Trophoblast cell (in vitro differentiated cells and primary cell): ENCODE measurements around the gene ALG11.

Experiments
- DNase-seq, 2 donors: peaks; one replicate each; pipeline ENCODE4 v3.0.0-alpha.2; 2016
- H2AFZ ChIP-seq: 2 replicates; pipeline ENCODE4 v1.6.1; 2013; ENCODE audit warnings: low read length, moderate library complexity, mild to moderate bottlenecking; ENCODE audit not compliant: insufficient read depth, poor library complexity
- H2AK5ac ChIP-seq: 2 replicates; pipeline ENCODE4 v1.6.1; 2013; ENCODE audit warnings: mild to moderate bottlenecking, low read length
- H2BK120ac ChIP-seq: 2 replicates; pipeline ENCODE4 v1.6.1; 2013; ENCODE audit warnings: low read length, mild to moderate bottlenecking, moderate library complexity; ENCODE audit not compliant: insufficient read depth, poor library complexity
- H2BK12ac ChIP-seq: 2 replicates; pipeline ENCODE4 v1.6.1; 2013; ENCODE audit warnings: mild to moderate bottlenecking, low read length, moderate library complexity
- H2BK5ac ChIP-seq: 2 replicates; pipeline ENCODE4 v1.6.1; 2013; ENCODE audit warnings: low read length, low read depth, moderate library complexity, mild to moderate bottlenecking; ENCODE audit not compliant: poor library complexity
- H3K14ac ChIP-seq: 2 replicates; pipeline ENCODE4 v1.6.1; 2013; ENCODE audit warnings: mild to moderate bottlenecking, low read length
- H3K18ac ChIP-seq: 2 replicates; pipeline ENCODE4 v1.6.1; 2013; ENCODE audit warnings: mild to moderate bottlenecking, low read length
- H3K23ac ChIP-seq: 2 replicates; pipeline ENCODE4 v1.6.1; 2013; ENCODE audit warnings: low read length
- H3K27ac ChIP-seq: 2 replicates; pipeline ENCODE4 v1.5.1; 2013; ENCODE audit warnings: low read depth, mild to moderate bottlenecking, inconsistent platforms, low read length, moderate library complexity
- H3K27me3 ChIP-seq: 2 replicates; pipeline ENCODE4 v1.6.1; 2013; ENCODE audit warnings: inconsistent platforms, mild to moderate bottlenecking, low read length, moderate library complexity; ENCODE audit not compliant: insufficient read depth
- H3K36me3 ChIP-seq, 2 experiments: 1 replicate in 1 of 2; 2 replicates in 1 of 2; pipeline ENCODE4 v1.6.1; 2013; ENCODE audit warnings: low read length in 2 of 2, mild to moderate bottlenecking in 2 of 2, moderate library complexity in 1 of 2; ENCODE audit not compliant: insufficient read depth in 2 of 2, control insufficient read depth in 1 of 2
- H3K4ac ChIP-seq: 2 replicates; pipeline ENCODE4 v1.6.1; 2013; ENCODE audit warnings: low read depth, mild to moderate bottlenecking, low read length, moderate library complexity
- H3K4me1 ChIP-seq, 2 experiments: 1 replicate in 1 of 2; 2 replicates in 1 of 2; pipeline ENCODE4 v1.6.1; 2013; ENCODE audit warnings: low read length in 2 of 2, mild to moderate bottlenecking in 2 of 2, moderate library complexity in 1 of 2; ENCODE audit not compliant: insufficient read depth in 2 of 2, control insufficient read depth in 1 of 2
- H3K4me2 ChIP-seq: 2 replicates; pipeline ENCODE4 v1.6.1; 2013; ENCODE audit warnings: inconsistent platforms, mild to moderate bottlenecking, low read length, moderate library complexity
- H3K4me3 ChIP-seq: 2 replicates; pipeline ENCODE4 v1.5.1; 2013; ENCODE audit warnings: mild to moderate bottlenecking, low read depth, low read length, inconsistent platforms
- H3K79me1 ChIP-seq: one replicate; pipeline ENCODE4 v1.6.1; 2013; ENCODE audit warnings: low read length
- H3K79me2 ChIP-seq: 2 replicates; pipeline ENCODE4 v1.6.1; 2013; ENCODE audit warnings: low read length, mild to moderate bottlenecking; ENCODE audit not compliant: control insufficient read depth, insufficient read depth, poor library complexity
- H3K9ac ChIP-seq: 2 replicates; pipeline ENCODE4 v1.6.1; 2013; ENCODE audit warnings: mild to moderate bottlenecking, low read length
- H3K9me3 ChIP-seq: 2 replicates; pipeline ENCODE4 v1.6.1; 2013; ENCODE audit warnings: low read depth, mild to moderate bottlenecking, control low read depth, inconsistent platforms, low read length; ENCODE audit not compliant: insufficient read depth
- H4K12ac ChIP-seq: 2 replicates; pipeline ENCODE4 v1.6.1; 2013; ENCODE audit warnings: low read depth, mild to moderate bottlenecking, low read length, moderate library complexity
- H4K8ac ChIP-seq: 2 replicates; pipeline ENCODE4 v1.6.1; 2013; ENCODE audit warnings: low read depth, mild to moderate bottlenecking, low read length, moderate library complexity
- H4K91ac ChIP-seq: one replicate; pipeline ENCODE4 v1.6.1; 2013; ENCODE audit warnings: low read depth, mild to moderate bottlenecking, low read length, moderate library complexity
- WGBS: extraction: QIAGEN DNeasy Blood & Tissue Kit; methylation state at CpG from one replicate; pipeline ENCODE4 v1.1.7; 2013; ENCODE audit warnings: missing lambda C conversion rate; ENCODE audit not compliant: insufficient read length, insufficient coverage; ENCODE audit errors: extremely low coverage; 5-methylcytosine and 5-hydroxymethylcytosine counted together

The ALG11 gene

DNA sequence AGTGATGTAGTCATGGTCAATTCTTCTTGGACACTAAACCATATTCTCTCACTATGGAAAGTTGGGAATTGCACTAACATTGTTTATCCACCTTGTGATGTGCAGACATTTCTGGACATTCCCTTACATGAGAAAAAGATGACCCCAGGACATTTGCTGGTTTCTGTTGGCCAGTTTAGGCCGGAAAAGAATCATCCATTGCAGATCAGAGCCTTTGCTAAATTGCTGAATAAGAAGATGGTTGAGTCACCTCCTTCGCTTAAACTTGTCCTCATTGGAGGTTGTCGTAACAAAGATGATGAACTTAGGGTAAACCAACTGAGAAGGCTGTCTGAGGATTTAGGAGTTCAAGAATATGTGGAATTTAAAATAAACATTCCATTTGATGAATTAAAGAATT, 12.3 kb downstream of the ALG11 start, which contains the start of gene UTP14C:
Gene UTP14C, plus strand, starts transcription at position 211 of the 400 bp plus-strand sequence. CDS start 4,114 bp downstream, outside the sequence.
- no CpG with 5 or more reads among the region's 3 CpGs for WGBS
- Histone ChIP-seq H2AFZ (no peak within 1 kb of the TSS), H4K12ac (no peak within 1 kb of the TSS)

GRCh38 chr13:52025475-52026245, 13.5 kb downstream of the ALG11 start:
- Histone ChIP-seq H3K4me1 (no peaks in the 10 kb centered on the region), H3K27me3 (no peaks in the 10 kb centered on the region), H2AK5ac (no peak overlapping the region), H3K14ac (no peak overlapping the region), H3K18ac (no peak overlapping the region), H3K4me3 (peak overlapping the region; percentile 8), H3K36me3 (peaks cover 10 to 33% of the 10 kb centered on the region in 2 experiments), H3K27ac (no peak overlapping the region), H3K9me3 (peaks cover 2% of the 10 kb centered on the region), H3K4me2 (no peak overlapping the region), H4K8ac (no peak overlapping the region), H2BK5ac (no peak overlapping the region), H3K79me1 (no peaks in the 10 kb centered on the region), H4K12ac (no peak overlapping the region), H3K9ac (no peak overlapping the region), H2BK12ac (no peak overlapping the region), H3K23ac (no peak overlapping the region), H2BK120ac (no peak overlapping the region), H4K91ac (no peak overlapping the region), H3K79me2 (no peaks in the 10 kb centered on the region), H2AFZ (no peak overlapping the region), H3K4ac (no peak overlapping the region)
- no CpG with 5 or more reads among the region's 8 CpGs for WGBS
- DNase-seq: no peak

More for the DNA sequence above, 12.3 kb downstream of the ALG11 start, which contains the start of gene UTP14C:
- no peaks in the 10 kb centered on the region for H3K79me2 ChIP-seq
- no peak within 1 kb of the TSS for H3K4me2 ChIP-seq
- no peak within 1 kb of the TSS for H3K27ac ChIP-seq
- H4K91ac ChIP-seq: no peak within 1 kb of the TSS
- no peak within 1 kb of the TSS for H3K4me3 ChIP-seq
- H2BK120ac ChIP-seq: no peak within 1 kb of the TSS
- no peaks in the 10 kb centered on the region for H3K4me1 ChIP-seq
- no peaks in the 10 kb centered on the region for H3K79me1 ChIP-seq
- H3K36me3 ChIP-seq: peaks cover 10 to 32% of the 10 kb centered on the region in 2 experiments
- no peak within 1 kb of the TSS for H3K18ac ChIP-seq
- DNase-seq: no peak
- no peak within 1 kb of the TSS for H4K8ac ChIP-seq
- H3K4ac ChIP-seq: no peak within 1 kb of the TSS
- H2AK5ac ChIP-seq: no peak within 1 kb of the TSS
- H2BK12ac ChIP-seq: no peak within 1 kb of the TSS
- no peaks in the 10 kb centered on the region for H3K27me3 ChIP-seq
- no peak within 1 kb of the TSS for H3K9ac ChIP-seq
- H3K9me3 ChIP-seq: peaks cover 2% of the 10 kb centered on the region
- H3K23ac ChIP-seq: no peak within 1 kb of the TSS
- no peak within 1 kb of the TSS for H3K14ac ChIP-seq
- H2BK5ac ChIP-seq: no peak within 1 kb of the TSS

DNA sequence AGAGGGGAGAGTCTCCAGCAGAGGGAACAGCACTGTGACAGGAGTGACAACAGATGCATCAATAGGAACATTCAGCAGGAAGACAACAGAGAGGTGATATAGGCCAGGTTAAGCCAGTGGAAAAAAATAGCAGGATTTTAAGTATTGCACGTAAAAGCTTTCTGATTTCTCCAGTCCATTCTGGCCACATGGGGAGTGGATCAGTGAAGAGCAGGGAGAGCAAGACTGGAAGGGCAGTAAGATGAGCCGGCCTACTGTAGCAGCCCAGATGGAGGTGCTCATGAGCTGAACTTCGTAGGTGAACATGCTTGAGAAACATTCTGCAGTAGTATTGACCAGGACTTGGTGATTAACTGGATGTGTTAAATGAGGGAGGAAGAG, 14.0 kb downstream of the ALG11 start:
- Histone ChIP-seq H3K27me3 (no peaks in the 10 kb centered on the region), H3K18ac (no peak overlapping the region), H3K9ac (no peak overlapping the region), H4K12ac (no peak overlapping the region), H3K9me3 (peaks cover 2% of the 10 kb centered on the region), H3K14ac (no peak overlapping the region), H2BK120ac (no peak overlapping the region), H3K4me3 (no peak overlapping the region), H4K91ac (no peak overlapping the region), H4K8ac (no peak overlapping the region), H3K4me2 (no peak overlapping the region), H3K79me1 (no peaks in the 10 kb centered on the region), H3K4ac (no peak overlapping the region), H3K4me1 (no peaks in the 10 kb centered on the region), H3K27ac (no peak overlapping the region), H3K79me2 (no peaks in the 10 kb centered on the region), H3K36me3 (peaks cover 10 to 33% of the 10 kb centered on the region in 2 experiments), H2BK12ac (no peak overlapping the region), H2BK5ac (no peak overlapping the region), H2AK5ac (no peak overlapping the region), H2AFZ (no peak overlapping the region), H3K23ac (no peak overlapping the region)
- no peak for DNase-seq
- no CpG with 5 or more reads among the region's 3 CpGs for WGBS

DNA sequence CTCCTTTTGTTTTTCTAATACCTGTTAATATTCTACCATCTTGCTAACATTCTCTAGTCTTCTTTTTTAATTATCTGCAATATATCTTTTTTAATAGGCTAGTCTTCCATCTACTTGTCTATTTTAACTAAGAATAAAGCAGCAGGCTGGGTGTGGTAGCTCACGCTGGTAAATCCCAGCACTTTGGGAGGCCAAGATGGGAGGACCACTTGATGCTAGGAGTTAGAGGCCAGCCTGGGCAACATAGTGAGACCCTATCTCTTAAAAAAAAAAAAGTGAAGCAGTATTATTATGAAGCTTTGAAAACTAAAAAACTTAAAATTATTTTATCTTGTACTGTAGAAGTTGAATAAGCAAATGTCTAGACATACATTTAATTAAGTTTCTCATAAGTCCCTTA, 15.6 kb downstream of the ALG11 start:
- no peaks in the 10 kb centered on the region for H3K27me3 ChIP-seq
- no peak overlapping the region for H2AFZ ChIP-seq
- no peak overlapping the region for H3K27ac ChIP-seq
- H4K91ac ChIP-seq: no peak overlapping the region
- DNase-seq: no peak
- H2AK5ac ChIP-seq: no peak overlapping the region
- H3K9ac ChIP-seq: no peak overlapping the region
- no CpG with 5 or more reads among the region's 1 CpG for WGBS
- H3K4me1 ChIP-seq: no peaks in the 10 kb centered on the region
- H3K18ac ChIP-seq: no peak overlapping the region
- H3K14ac ChIP-seq: no peak overlapping the region
- H3K36me3 ChIP-seq: peaks cover 10 to 30% of the 10 kb centered on the region in 2 experiments
- no peaks in the 10 kb centered on the region for H3K79me1 ChIP-seq
- no peak overlapping the region for H4K8ac ChIP-seq
- peaks cover 2% of the 10 kb centered on the region for H3K9me3 ChIP-seq
- no peak overlapping the region for H4K12ac ChIP-seq
- H3K23ac ChIP-seq: no peak overlapping the region
- no peak overlapping the region for H2BK12ac ChIP-seq
- no peak overlapping the region for H2BK120ac ChIP-seq
- no peak overlapping the region for H3K4me3 ChIP-seq
- no peak overlapping the region for H3K4me2 ChIP-seq
- no peak overlapping the region for H3K4ac ChIP-seq
- H3K79me2 ChIP-seq: no peaks in the 10 kb centered on the region
- H2BK5ac ChIP-seq: no peak overlapping the region
